ENCODE results near the gene LRRC23. TPM values are rescaled to one million over a fixed set of nuclear protein-coding genes. Genes with fewer than 3 reads are reported as not detected.

Gene LRRC23
- polyA plus RNA-seq, 1 donor from 2014 or later: 20.5 TPM

GRCh38 chr12:6896846-6897435 lies 7.7 kb upstream of the LRRC23 start:
- TF ChIP-seq MXI1 (conservative IDR thresholded peaks at IDR 0.05; ENCODE audit: poor library complexity, severe bottlenecking): no peak
- TF ChIP-seq, protein P1, sequence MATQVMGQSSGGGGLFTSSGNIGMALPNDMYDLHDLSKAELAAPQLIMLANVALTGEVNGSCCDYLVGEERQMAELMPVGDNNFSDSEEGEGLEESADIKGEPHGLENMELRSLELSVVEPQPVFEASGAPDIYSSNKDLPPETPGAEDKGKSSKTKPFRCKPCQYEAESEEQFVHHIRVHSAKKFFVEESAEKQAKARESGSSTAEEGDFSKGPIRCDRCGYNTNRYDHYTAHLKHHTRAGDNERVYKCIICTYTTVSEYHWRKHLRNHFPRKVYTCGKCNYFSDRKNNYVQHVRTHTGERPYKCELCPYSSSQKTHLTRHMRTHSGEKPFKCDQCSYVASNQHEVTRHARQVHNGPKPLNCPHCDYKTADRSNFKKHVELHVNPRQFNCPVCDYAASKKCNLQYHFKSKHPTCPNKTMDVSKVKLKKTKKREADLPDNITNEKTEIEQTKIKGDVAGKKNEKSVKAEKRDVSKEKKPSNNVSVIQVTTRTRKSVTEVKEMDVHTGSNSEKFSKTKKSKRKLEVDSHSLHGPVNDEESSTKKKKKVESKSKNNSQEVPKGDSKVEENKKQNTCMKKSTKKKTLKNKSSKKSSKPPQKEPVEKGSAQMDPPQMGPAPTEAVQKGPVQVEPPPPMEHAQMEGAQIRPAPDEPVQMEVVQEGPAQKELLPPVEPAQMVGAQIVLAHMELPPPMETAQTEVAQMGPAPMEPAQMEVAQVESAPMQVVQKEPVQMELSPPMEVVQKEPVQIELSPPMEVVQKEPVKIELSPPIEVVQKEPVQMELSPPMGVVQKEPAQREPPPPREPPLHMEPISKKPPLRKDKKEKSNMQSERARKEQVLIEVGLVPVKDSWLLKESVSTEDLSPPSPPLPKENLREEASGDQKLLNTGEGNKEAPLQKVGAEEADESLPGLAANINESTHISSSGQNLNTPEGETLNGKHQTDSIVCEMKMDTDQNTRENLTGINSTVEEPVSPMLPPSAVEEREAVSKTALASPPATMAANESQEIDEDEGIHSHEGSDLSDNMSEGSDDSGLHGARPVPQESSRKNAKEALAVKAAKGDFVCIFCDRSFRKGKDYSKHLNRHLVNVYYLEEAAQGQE (IDR thresholded peaks at IDR 0.05; ENCODE audit: borderline replicate concordance): no peak
- TF ChIP-seq EZH2 (IDR thresholded peaks at IDR 0.05; ENCODE audit: borderline replicate concordance, insufficient read depth, low read length, poor library complexity, severe bottlenecking): no peak
- TF ChIP-seq RAD21 (conservative IDR thresholded peaks at IDR 0.05): no peak
- no peak for TF ChIP-seq TAF1 (IDR thresholded peaks at IDR 0.05; ENCODE audit: low read depth)
- TF ChIP-seq, protein P2, sequence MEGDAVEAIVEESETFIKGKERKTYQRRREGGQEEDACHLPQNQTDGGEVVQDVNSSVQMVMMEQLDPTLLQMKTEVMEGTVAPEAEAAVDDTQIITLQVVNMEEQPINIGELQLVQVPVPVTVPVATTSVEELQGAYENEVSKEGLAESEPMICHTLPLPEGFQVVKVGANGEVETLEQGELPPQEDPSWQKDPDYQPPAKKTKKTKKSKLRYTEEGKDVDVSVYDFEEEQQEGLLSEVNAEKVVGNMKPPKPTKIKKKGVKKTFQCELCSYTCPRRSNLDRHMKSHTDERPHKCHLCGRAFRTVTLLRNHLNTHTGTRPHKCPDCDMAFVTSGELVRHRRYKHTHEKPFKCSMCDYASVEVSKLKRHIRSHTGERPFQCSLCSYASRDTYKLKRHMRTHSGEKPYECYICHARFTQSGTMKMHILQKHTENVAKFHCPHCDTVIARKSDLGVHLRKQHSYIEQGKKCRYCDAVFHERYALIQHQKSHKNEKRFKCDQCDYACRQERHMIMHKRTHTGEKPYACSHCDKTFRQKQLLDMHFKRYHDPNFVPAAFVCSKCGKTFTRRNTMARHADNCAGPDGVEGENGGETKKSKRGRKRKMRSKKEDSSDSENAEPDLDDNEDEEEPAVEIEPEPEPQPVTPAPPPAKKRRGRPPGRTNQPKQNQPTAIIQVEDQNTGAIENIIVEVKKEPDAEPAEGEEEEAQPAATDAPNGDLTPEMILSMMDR (IDR thresholded peaks at IDR 0.05; ENCODE audit: poor library complexity, severe bottlenecking): no peak
- no peak for TF ChIP-seq SMC3 (conservative IDR thresholded peaks at IDR 0.05; ENCODE audit: poor library complexity)
- TF ChIP-seq POLR2AphosphoS5 (IDR thresholded peaks at IDR 0.05): no peak
- TF ChIP-seq EP300 (conservative IDR thresholded peaks at IDR 0.05; ENCODE audit: poor library complexity, severe bottlenecking): no peak
- Histone ChIP-seq H4K20me1 (ENCODE audit: insufficient read depth) (no peaks in the 10 kb centered on the region), H3F3A (ENCODE audit: insufficient read depth, low read length, poor library complexity, severe bottlenecking) (no peaks in the 10 kb centered on the region), H3K27ac (ENCODE audit: low read length) (no peak overlapping the region), H3K36me3 (ENCODE audit: insufficient read depth, low read length) (no peaks in the 10 kb centered on the region), H3K79me2 (replicated peaks; ENCODE audit: insufficient read depth, low read length) (no peaks in the 10 kb centered on the region), H3K9me3 (ENCODE audit: low read length) (no peaks in the 10 kb centered on the region), H3K4me2 (ENCODE audit: low read length) (no peak overlapping the region), H2AFZ (ENCODE audit: low read depth, low read length) (no peak overlapping the region), H3K27me3 (ENCODE audit: insufficient read depth, low read depth, low read length) (no peaks in the 10 kb centered on the region), H3K9ac (ENCODE audit: low read length) (no peak overlapping the region), H3K9me2 (ENCODE audit: insufficient read depth, low read length) (no peaks in the 10 kb centered on the region), H3K4me3 (ENCODE audit: low read length) (no peak overlapping the region)

- H4K20me1 ChIP-seq (ENCODE audit: insufficient read depth): no peaks in the 10 kb centered on the region
- no peak overlapping the region for H3K27ac ChIP-seq (ENCODE audit: low read length)
- no peaks in the 10 kb centered on the region for H3K9me3 ChIP-seq (ENCODE audit: low read length)
- no peak overlapping the region for H3K4me2 ChIP-seq (ENCODE audit: low read length)
- no peak overlapping the region for H3K4me3 ChIP-seq (ENCODE audit: low read length)
- H3F3A ChIP-seq (ENCODE audit: insufficient read depth, low read length, poor library complexity, severe bottlenecking): peaks cover 4% of the 10 kb centered on the region
- H3K9ac ChIP-seq (ENCODE audit: low read length): no peak overlapping the region
- no peaks in the 10 kb centered on the region for H3K79me2 ChIP-seq (replicated peaks; ENCODE audit: insufficient read depth, low read length)
- no peak overlapping the region for H2AFZ ChIP-seq (ENCODE audit: low read depth, low read length)
- H3K27me3 ChIP-seq (ENCODE audit: insufficient read depth, low read depth, low read length): no peaks in the 10 kb centered on the region
- no peaks in the 10 kb centered on the region for H3K9me2 ChIP-seq (ENCODE audit: insufficient read depth, low read length)
- H3K36me3 ChIP-seq (ENCODE audit: insufficient read depth, low read length): no peaks in the 10 kb centered on the region
- TF ChIP-seq, protein P1 (IDR thresholded peaks at IDR 0.05; ENCODE audit: borderline replicate concordance): no peak
- TF ChIP-seq TAF1 (IDR thresholded peaks at IDR 0.05; ENCODE audit: low read depth): no peak
- TF ChIP-seq, protein P2 (IDR thresholded peaks at IDR 0.05; ENCODE audit: poor library complexity, severe bottlenecking): no peak
- TF ChIP-seq MXI1 (conservative IDR thresholded peaks at IDR 0.05; ENCODE audit: poor library complexity, severe bottlenecking): no peak
- TF ChIP-seq POLR2AphosphoS5 (IDR thresholded peaks at IDR 0.05): no peak
- no peak for TF ChIP-seq SMC3 (conservative IDR thresholded peaks at IDR 0.05; ENCODE audit: poor library complexity)
- TF ChIP-seq EP300 (conservative IDR thresholded peaks at IDR 0.05; ENCODE audit: poor library complexity, severe bottlenecking): no peak
- no peak for TF ChIP-seq RAD21 (conservative IDR thresholded peaks at IDR 0.05)
- TF ChIP-seq EZH2 (IDR thresholded peaks at IDR 0.05; ENCODE audit: borderline replicate concordance, insufficient read depth, low read length, poor library complexity, severe bottlenecking): no peak
Measured at GRCh38 chr12:6899427-6899826, 5.2 kb upstream of the LRRC23 start.

All from neural cell (in vitro differentiated cells).